Measurements from ENCODE around the gene ERVFRD-1. TPM values are rescaled to one million over a fixed set of nuclear protein-coding genes. Genes with fewer than 3 reads are reported as not detected.

Gene ERVFRD-1
- polyA plus RNA-seq, 1 donor from 2014 or later, result not detected

- no peaks in the 10 kb centered on the region for H3F3A ChIP-seq (ENCODE audit: insufficient read depth, low read length, poor library complexity, severe bottlenecking)
- no peaks in the 10 kb centered on the region for H3K36me3 ChIP-seq (ENCODE audit: insufficient read depth, low read length)
- no peak overlapping the region for H3K4me2 ChIP-seq (ENCODE audit: low read length)
- H3K4me3 ChIP-seq (ENCODE audit: low read length), result no peak overlapping the region
- no peak overlapping the region for H3K27ac ChIP-seq (ENCODE audit: low read length)
- H3K9ac ChIP-seq (ENCODE audit: low read length), result no peak overlapping the region
- no peaks in the 10 kb centered on the region for H3K9me2 ChIP-seq (ENCODE audit: insufficient read depth, low read length)
- no peaks in the 10 kb centered on the region for H3K79me2 ChIP-seq (replicated peaks; ENCODE audit: insufficient read depth, low read length)
- no peak for TF ChIP-seq SMC3 (conservative IDR thresholded peaks at IDR 0.05; ENCODE audit: poor library complexity)
- no peak for TF ChIP-seq MXI1 (conservative IDR thresholded peaks at IDR 0.05; ENCODE audit: poor library complexity, severe bottlenecking)
- no peak for TF ChIP-seq REST (IDR thresholded peaks at IDR 0.05; ENCODE audit: borderline replicate concordance)
- no peak for TF ChIP-seq POLR2AphosphoS5 (IDR thresholded peaks at IDR 0.05)
- no peak for TF ChIP-seq EP300 (conservative IDR thresholded peaks at IDR 0.05; ENCODE audit: poor library complexity, severe bottlenecking)
- no peak for TF ChIP-seq CTCF (IDR thresholded peaks at IDR 0.05; ENCODE audit: poor library complexity, severe bottlenecking)
- no peak for TF ChIP-seq RAD21 (conservative IDR thresholded peaks at IDR 0.05)
- TF ChIP-seq EZH2 (IDR thresholded peaks at IDR 0.05; ENCODE audit: borderline replicate concordance, insufficient read depth, low read length, poor library complexity, severe bottlenecking), result no peak
- TF ChIP-seq TAF1 (IDR thresholded peaks at IDR 0.05; ENCODE audit: low read depth), result no peak
- no peak overlapping the region for H2AFZ ChIP-seq (ENCODE audit: low read depth, low read length)
- H3K27me3 ChIP-seq (ENCODE audit: insufficient read depth, low read depth, low read length), result no peaks in the 10 kb centered on the region
- H3K9me3 ChIP-seq (ENCODE audit: low read length), result no peaks in the 10 kb centered on the region
- no peaks in the 10 kb centered on the region for H4K20me1 ChIP-seq (ENCODE audit: insufficient read depth)
These were observed 25.6 kb downstream of the ERVFRD-1 start for GRCh38 chr6:11085758-11086435.

- Histone ChIP-seq H3K9me3 (ENCODE audit: low read length) (no peaks in the 10 kb centered on the region), H4K20me1 (ENCODE audit: insufficient read depth) (no peaks in the 10 kb centered on the region), H3K4me2 (ENCODE audit: low read length) (no peak overlapping the region), H3F3A (ENCODE audit: insufficient read depth, low read length, poor library complexity, severe bottlenecking) (no peaks in the 10 kb centered on the region), H3K9me2 (ENCODE audit: insufficient read depth, low read length) (no peaks in the 10 kb centered on the region), H2AFZ (ENCODE audit: low read depth, low read length) (no peak overlapping the region), H3K79me2 (replicated peaks; ENCODE audit: insufficient read depth, low read length) (no peaks in the 10 kb centered on the region), H3K9ac (ENCODE audit: low read length) (no peak overlapping the region), H3K36me3 (ENCODE audit: insufficient read depth, low read length) (no peaks in the 10 kb centered on the region), H3K4me3 (ENCODE audit: low read length) (no peak overlapping the region), H3K27me3 (ENCODE audit: insufficient read depth, low read depth, low read length) (no peaks in the 10 kb centered on the region), H3K27ac (ENCODE audit: low read length) (no peak overlapping the region)
- TF ChIP-seq EZH2 (IDR thresholded peaks at IDR 0.05; ENCODE audit: borderline replicate concordance, insufficient read depth, low read length, poor library complexity, severe bottlenecking), result no peak
- TF ChIP-seq TAF1 (IDR thresholded peaks at IDR 0.05; ENCODE audit: low read depth), result no peak
- TF ChIP-seq POLR2AphosphoS5 (IDR thresholded peaks at IDR 0.05), result no peak
- TF ChIP-seq SMC3 (conservative IDR thresholded peaks at IDR 0.05; ENCODE audit: poor library complexity), result no peak
- no peak for TF ChIP-seq REST (IDR thresholded peaks at IDR 0.05; ENCODE audit: borderline replicate concordance)
- TF ChIP-seq EP300 (conservative IDR thresholded peaks at IDR 0.05; ENCODE audit: poor library complexity, severe bottlenecking), result no peak
- TF ChIP-seq RAD21 (conservative IDR thresholded peaks at IDR 0.05), result no peak
- no peak for TF ChIP-seq MXI1 (conservative IDR thresholded peaks at IDR 0.05; ENCODE audit: poor library complexity, severe bottlenecking)
- TF ChIP-seq CTCF (IDR thresholded peaks at IDR 0.05; ENCODE audit: poor library complexity, severe bottlenecking), result no peak
These were observed 27.6 kb downstream of the ERVFRD-1 start for GRCh38 chr6:11083956-11084355.
